HepG2 (cell line): ENCODE measurements around the gene NXPE3.

Experiments used
- CTCF ChIP-seq: sonication (generic); formaldehyde crosslinking; IDR thresholded peaks from 2 replicates; pipeline ENCODE4 v1.5.0; 2020; ENCODE audit warnings: mild to moderate bottlenecking, missing genetic modification reagents, moderate library complexity
- DNMT1 ChIP-seq: sonication (generic); formaldehyde crosslinking; IDR thresholded peaks from 2 replicates; pipeline ENCODE4 v1.5.1; 2020; ENCODE audit warnings: mild to moderate bottlenecking, missing genetic modification reagents
- ELF1 ChIP-seq: sonication (generic); formaldehyde crosslinking; IDR thresholded peaks from 2 replicates; pipeline ENCODE4 v1.4.0; 2020; ENCODE audit warnings: missing genetic modification reagents
- FOSL1 ChIP-seq: sonication (generic); formaldehyde crosslinking; IDR thresholded peaks from 2 replicates; pipeline ENCODE4 v1.9.0; 2021; ENCODE audit warnings: missing genetic modification reagents, borderline replicate concordance
- MXI1 ChIP-seq: IDR thresholded peaks from 3 replicates; pipeline ENCODE4 v1.6.1; 2012; ENCODE audit warnings: low read depth, low read length, inconsistent platforms, borderline replicate concordance
- NPAS2 ChIP-seq: sonication (generic); formaldehyde crosslinking; IDR thresholded peaks from 2 replicates; pipeline ENCODE4 v1.8.0; 2022; ENCODE audit warnings: mild to moderate bottlenecking, missing genetic modification reagents, borderline replicate concordance
- POLR2A ChIP-seq, 2 experiments: IDR thresholded peaks; 2 replicates each; pipeline ENCODE4 v1.6.1; 2011; ENCODE audit warnings: low read depth in 2 of 2, low read length in 2 of 2, mild to moderate bottlenecking in 1 of 2, moderate library complexity in 1 of 2; ENCODE audit not compliant: insufficient read depth in 1 of 2
- REST ChIP-seq, 2 experiments: IDR thresholded peaks; 2 replicates each; pipeline ENCODE4 v1.6.1; 2011 to 2012; ENCODE audit warnings: low read length in 2 of 2, borderline replicate concordance in 1 of 2, low read depth in 1 of 2, mild to moderate bottlenecking in 1 of 2, moderate library complexity in 1 of 2
- SMAD3 ChIP-seq: sonication (generic); formaldehyde crosslinking; IDR thresholded peaks from 2 replicates; pipeline ENCODE4 v1.4.0; 2020; ENCODE audit warnings: missing genetic modification reagents
- ZNF382 ChIP-seq: sonication (generic); formaldehyde crosslinking; IDR thresholded peaks from 2 replicates; pipeline ENCODE4 v1.5.0; 2020; ENCODE audit warnings: missing genetic modification reagents, mild to moderate bottlenecking, borderline replicate concordance
- ZNF672 ChIP-seq: sonication (generic); formaldehyde crosslinking; IDR thresholded peaks from 2 replicates; pipeline ENCODE4 v1.8.1; 2022; ENCODE audit warnings: missing genetic modification reagents
- TF ChIP-seq, protein P1 (sequence below): sonication (generic); formaldehyde crosslinking; IDR thresholded peaks from 2 replicates; pipeline ENCODE4 v1.4.0; 2020; ENCODE audit warnings: missing genetic modification reagents; ENCODE audit errors: not compliant biosample characterization
- TF ChIP-seq, protein P2 (sequence below), 2 experiments: sonication (generic) in 1 of 2; formaldehyde crosslinking in 1 of 2; IDR thresholded peaks; 2 replicates each; pipeline versions ENCODE4 v1.5.1 to v1.6.1; 2011 to 2020; ENCODE audit warnings: borderline replicate concordance in 1 of 2, low read depth in 1 of 2, low read length in 1 of 2, mild to moderate bottlenecking in 1 of 2, missing genetic modification reagents in 1 of 2, moderate library complexity in 1 of 2

DNA sequence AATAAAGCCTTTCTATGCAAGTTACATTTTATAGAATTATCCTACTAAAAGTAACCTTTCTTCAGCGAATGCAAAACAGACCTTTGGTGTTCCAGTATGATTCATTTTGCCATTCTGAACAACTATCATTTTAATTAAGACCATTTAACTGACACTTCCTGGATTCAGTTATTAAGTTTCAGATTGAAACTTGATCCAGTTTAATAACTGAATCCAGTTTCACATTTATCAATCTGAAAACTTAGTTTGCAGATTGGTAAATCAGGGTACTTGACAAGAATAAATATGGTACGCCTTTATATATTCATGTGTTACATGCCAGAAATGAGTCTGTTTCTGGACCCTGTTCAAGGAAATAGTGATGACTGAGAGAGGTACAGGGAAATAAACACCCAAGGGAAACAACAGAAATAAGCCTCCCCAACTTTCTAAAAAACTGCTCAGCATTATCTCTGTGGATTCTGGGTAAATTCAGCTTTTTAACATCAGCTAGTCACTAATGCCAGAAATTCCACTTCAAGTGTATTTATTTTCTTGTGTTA is 47.0 kb downstream of the NXPE3 start:
- TF ChIP-seq MXI1 = no peak
- no peak for TF ChIP-seq DNMT1 (CRISPR knock-in tag)
- no peak for TF ChIP-seq FOSL1 (CRISPR knock-in tag)
- TF ChIP-seq ELF1 = no peak
- TF ChIP-seq ZNF672 = no peak
- TF ChIP-seq, protein P1, sequence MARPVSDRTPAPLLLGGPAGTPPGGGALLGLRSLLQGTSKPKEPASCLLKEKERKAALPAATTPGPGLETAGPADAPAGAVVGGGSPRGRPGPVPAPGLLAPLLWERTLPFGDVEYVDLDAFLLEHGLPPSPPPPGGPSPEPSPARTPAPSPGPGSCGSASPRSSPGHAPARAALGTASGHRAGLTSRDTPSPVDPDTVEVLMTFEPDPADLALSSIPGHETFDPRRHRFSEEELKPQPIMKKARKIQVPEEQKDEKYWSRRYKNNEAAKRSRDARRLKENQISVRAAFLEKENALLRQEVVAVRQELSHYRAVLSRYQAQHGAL = no peak
- no peak for TF ChIP-seq SMAD3
- no peak for TF ChIP-seq ZNF382 (CRISPR knock-in tag)
- TF ChIP-seq, protein P2, sequence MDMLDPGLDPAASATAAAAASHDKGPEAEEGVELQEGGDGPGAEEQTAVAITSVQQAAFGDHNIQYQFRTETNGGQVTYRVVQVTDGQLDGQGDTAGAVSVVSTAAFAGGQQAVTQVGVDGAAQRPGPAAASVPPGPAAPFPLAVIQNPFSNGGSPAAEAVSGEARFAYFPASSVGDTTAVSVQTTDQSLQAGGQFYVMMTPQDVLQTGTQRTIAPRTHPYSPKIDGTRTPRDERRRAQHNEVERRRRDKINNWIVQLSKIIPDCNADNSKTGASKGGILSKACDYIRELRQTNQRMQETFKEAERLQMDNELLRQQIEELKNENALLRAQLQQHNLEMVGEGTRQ (IDR thresholded peaks at IDR 0.05; ENCODE audit: low read depth, low read length) = no peak
- TF ChIP-seq, protein P2 (CRISPR knock-in tag; IDR thresholded peaks at IDR 0.05; ENCODE audit: borderline replicate concordance) = no peak
- no peak for TF ChIP-seq REST (IDR thresholded peaks at IDR 0.05; ENCODE audit: borderline replicate concordance in 1 of 2, low read depth in 1 of 2, low read length in 2 of 2)
- no peak for TF ChIP-seq NPAS2 (CRISPR knock-in tag)
- TF ChIP-seq CTCF (CRISPR knock-in tag) = no peak
- no peak for TF ChIP-seq POLR2A (IDR thresholded peaks at IDR 0.05; ENCODE audit: insufficient read depth in 1 of 2, low read depth in 2 of 2, low read length in 2 of 2)
